Caco-2 (cell line): ENCODE data around the gene LBX1. TPM values are rescaled to one million over a fixed set of nuclear protein-coding genes. Genes with fewer than 3 reads are reported as not detected.

Experiments used
- BruUV-seq: library from RNA; stranded (reverse); fragments of 400-500 nt; replicated peaks from 2 replicates; lab custom pipeline; 2021; lab: Mats Ljungman, UMichigan
- CTCF ChIA-PET: fragments of 300-600 bp; sonication (Branson Sonifier 250); formaldehyde crosslinking; loops from one replicate; lab custom pipeline; 2022; ENCODE audit warnings: antibody characterized with exemption; lab: Charles Lee
- POLR2A ChIA-PET: fragments of 300-600 bp; sonication (Branson Sonifier 250); formaldehyde crosslinking; loops from one replicate; lab custom pipeline; 2022; ENCODE audit warnings: antibody characterized with exemption; lab: Charles Lee
- DNase-seq, 2 experiments: peaks; one replicate each; pipeline versions ENCODE4 v3.0.0 to v3.0.0-alpha.2; 2020 to 2022
- H3K27me3 ChIP-seq: replicated peaks from 2 replicates; pipeline ENCODE4 v1.6.0; 2011; ENCODE audit warnings: low read length; ENCODE audit not compliant: control insufficient read depth, insufficient read depth
- H3K36me3 ChIP-seq: 2 replicates; pipeline ENCODE4 v1.5.1; 2011; ENCODE audit warnings: low read length; ENCODE audit not compliant: control insufficient read depth, insufficient read depth
- H3K4me1 ChIP-seq: fragments of 250-450 bp; sonication (Bioruptor Pico); 2 replicates; pipeline ENCODE4 v1.5.1; 2020; ENCODE audit warnings: mild to moderate bottlenecking
- H3K4me3 ChIP-seq: 2 replicates; pipeline ENCODE4 v1.5.1; 2011; ENCODE audit warnings: low read depth, mild to moderate bottlenecking, control low read depth, low read length
- H3K9me3 ChIP-seq: fragments of 250-450 bp; sonication (Bioruptor Pico); 2 replicates; pipeline ENCODE4 v1.5.1; 2020; ENCODE audit warnings: mild to moderate bottlenecking, moderate library complexity
- H3K27ac Mint-ChIP-seq: one replicate; pipeline ENCODE4 v1.8.0; 2022; ENCODE audit warnings: mixed read lengths; ENCODE audit not compliant: unreplicated experiment
- H3K27me3 Mint-ChIP-seq: one replicate; pipeline ENCODE4 v1.8.0; 2022; ENCODE audit warnings: mixed read lengths; ENCODE audit not compliant: insufficient read depth, unreplicated experiment
- H3K36me3 Mint-ChIP-seq: one replicate; pipeline ENCODE4 v1.8.0; 2022; ENCODE audit warnings: mild to moderate bottlenecking, mixed read lengths; ENCODE audit not compliant: insufficient read depth, unreplicated experiment
- H3K4me1 Mint-ChIP-seq: one replicate; pipeline ENCODE4 v1.8.0; 2022; ENCODE audit warnings: low read depth, mixed read lengths; ENCODE audit not compliant: unreplicated experiment
- H3K4me3 Mint-ChIP-seq: one replicate; pipeline ENCODE4 v1.8.0; 2022; ENCODE audit warnings: mild to moderate bottlenecking, moderate library complexity, mixed read lengths; ENCODE audit not compliant: unreplicated experiment
- H3K9me3 Mint-ChIP-seq: one replicate; pipeline ENCODE4 v1.8.0; 2022; ENCODE audit warnings: mixed read lengths; ENCODE audit not compliant: unreplicated experiment
- CTCF ChIP-seq, 2 experiments: fragments of 200-600 bp in 1 of 2; IDR thresholded peaks; 1 replicate in 1 of 2; 2 replicates in 1 of 2; pipeline versions ENCODE4 v1.5.1 to v1.8.0; 2011 to 2022; ENCODE audit warnings: antibody characterized with exemption in 1 of 2, control low read depth in 1 of 2, inconsistent platforms in 1 of 2, low read depth in 1 of 2, low read length in 1 of 2, mild to moderate bottlenecking in 1 of 2, moderate library complexity in 1 of 2; ENCODE audit not compliant: insufficient read depth in 1 of 2, severe bottlenecking in 1 of 2, unreplicated experiment in 1 of 2
- intact Hi-C: fragments of 100-400 bp; cut with micrococcal nuclease; formaldehyde crosslinking; loops from one replicate; pipeline ENCODE4 v1.10.0; 2022; ENCODE audit not compliant: unreplicated experiment
- total RNA-seq: library from RNA; stranded (reverse); gene quantifications from 2 replicates; pipeline ENCODE4 v1.2.3, GENCODE V29; 2022

The LBX1 gene
- total RNA-seq, 1 experiment from 2014 or later, result not detected

DNA sequence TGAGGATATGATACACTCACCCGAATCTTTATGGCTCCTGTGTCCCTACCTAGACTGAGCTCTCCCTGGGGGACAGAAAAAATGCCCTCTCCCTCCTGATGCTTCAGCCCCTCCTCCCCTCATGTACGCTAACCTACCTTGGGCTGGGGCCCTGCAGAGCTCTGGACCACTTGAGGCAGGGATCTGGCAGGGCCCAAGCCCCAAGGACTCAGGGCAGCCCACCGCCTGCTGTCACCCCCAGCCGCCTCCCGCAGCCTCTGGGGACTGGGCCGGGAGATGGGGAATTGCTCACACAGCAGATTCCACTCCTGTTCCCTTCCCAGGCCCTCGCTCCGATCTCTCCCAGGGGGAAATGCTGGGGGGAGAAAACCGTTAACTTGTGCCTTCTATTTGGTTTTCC lies 32.9 kb upstream of the LBX1 start:
- Histone ChIP-seq H3K27me3 (no peaks in the 10 kb centered on the region), H3K4me3 (no peak overlapping the region), H3K9me3 (no peaks in the 10 kb centered on the region), H3K36me3 (no peaks in the 10 kb centered on the region), H3K4me1 (no peaks in the 10 kb centered on the region)
- ChIA-PET POLR2A (no interaction called here), CTCF (no interaction called here)
- TF ChIP-seq CTCF (IDR thresholded peaks at IDR 0.05; ENCODE audit: insufficient read depth in 1 of 2, low read depth in 1 of 2, low read length in 1 of 2, severe bottlenecking in 1 of 2, unreplicated experiment in 1 of 2), result no peak
- Mint-ChIP-seq H3K36me3 (no peaks in the 10 kb centered on the region), H3K9me3 (no peaks in the 10 kb centered on the region), H3K4me3 (no peak overlapping the region), H3K4me1 (no peaks in the 10 kb centered on the region), H3K27me3 (peaks cover 3% of the 10 kb centered on the region), H3K27ac (no peak overlapping the region)
- DNase-seq, result no peak
- intact Hi-C loops, result no loop called here
- no TSS peak for BruUV-seq

DNA sequence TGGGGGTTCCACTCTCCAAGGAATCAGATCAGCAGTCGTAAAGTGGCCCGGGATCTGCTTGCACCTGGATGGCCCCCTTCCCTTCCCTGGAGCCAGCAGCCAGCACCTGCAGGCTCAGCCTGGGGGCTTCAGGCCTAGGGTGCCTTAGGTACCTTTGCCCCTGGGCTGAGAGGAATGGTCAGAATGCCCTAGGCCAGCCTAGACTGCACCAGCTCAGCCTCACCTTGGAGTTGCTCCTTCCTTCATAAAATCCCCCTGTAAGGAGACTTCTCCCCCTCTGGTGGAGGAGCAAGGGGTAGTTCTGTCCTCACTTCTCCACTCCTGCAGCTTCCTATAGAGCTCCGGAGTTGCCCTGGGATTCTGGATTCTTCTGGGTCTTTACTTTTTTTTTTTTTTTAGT lies 32.4 kb upstream of the LBX1 start:
- H3K9me3 Mint-ChIP-seq, result no peaks in the 10 kb centered on the region
- no TSS peak for BruUV-seq
- no peaks in the 10 kb centered on the region for H3K27me3 ChIP-seq
- H3K27me3 Mint-ChIP-seq, result peaks cover 3% of the 10 kb centered on the region
- ChIA-PET POLR2A (no interaction called here), CTCF (no interaction called here)
- TF ChIP-seq CTCF (IDR thresholded peaks at IDR 0.05; ENCODE audit: insufficient read depth in 1 of 2, low read depth in 1 of 2, low read length in 1 of 2, severe bottlenecking in 1 of 2, unreplicated experiment in 1 of 2), result no peak
- no peak overlapping the region for H3K4me3 ChIP-seq
- no peak overlapping the region for H3K27ac Mint-ChIP-seq
- no peaks in the 10 kb centered on the region for H3K4me1 Mint-ChIP-seq
- no peak overlapping the region for H3K4me3 Mint-ChIP-seq
- no peaks in the 10 kb centered on the region for H3K4me1 ChIP-seq
- no peaks in the 10 kb centered on the region for H3K9me3 ChIP-seq
- intact Hi-C loops, result no loop called here
- H3K36me3 ChIP-seq, result no peaks in the 10 kb centered on the region
- DNase-seq, result no peak
- no peaks in the 10 kb centered on the region for H3K36me3 Mint-ChIP-seq

GRCh38 chr10:101260764-101261481 lies 31.7 kb upstream of the LBX1 start:
- H3K36me3 ChIP-seq, result no peaks in the 10 kb centered on the region
- H3K4me3 ChIP-seq, result no peak overlapping the region
- peaks cover 3% of the 10 kb centered on the region for H3K27me3 Mint-ChIP-seq
- H3K4me3 Mint-ChIP-seq, result no peak overlapping the region
- H3K27ac Mint-ChIP-seq, result no peak overlapping the region
- BruUV-seq, result no TSS peak
- no peaks in the 10 kb centered on the region for H3K9me3 Mint-ChIP-seq
- DNase-seq, result no peak
- intact Hi-C loops, result no loop called here
- H3K27me3 ChIP-seq, result no peaks in the 10 kb centered on the region
- H3K9me3 ChIP-seq, result no peaks in the 10 kb centered on the region
- no peaks in the 10 kb centered on the region for H3K36me3 Mint-ChIP-seq
- POLR2A ChIA-PET, result no interaction called here
- no peaks in the 10 kb centered on the region for H3K4me1 ChIP-seq
- CTCF ChIA-PET, result interaction anchor here (1.5 kb wide), 1 partner anchor 13 kb away, joined by 3 read pairs; no protein-coding TSS in a partner anchor
- no peaks in the 10 kb centered on the region for H3K4me1 Mint-ChIP-seq
- no peak for TF ChIP-seq CTCF (IDR thresholded peaks at IDR 0.05; ENCODE audit: insufficient read depth in 1 of 2, low read depth in 1 of 2, low read length in 1 of 2, severe bottlenecking in 1 of 2, unreplicated experiment in 1 of 2)
